Frontal cortex (tissue), 4 donors: Measurements from ENCODE around the gene ANKH. TPM values are rescaled to one million over a fixed set of nuclear protein-coding genes. Genes with fewer than 3 reads are reported as not detected.

Experiments used
- DNase-seq, 2 donors: peaks; one replicate each; pipeline ENCODE4 v3.0.0; 2012; ENCODE audit warnings: low spot score in 2 of 2
- FAIRE-seq: peaks from 2 replicates; lab custom pipeline; 2012; peaks lifted over from hg19 to GRCh38; lab: Jason Lieb, UNC
- total RNA-seq: library from RNA; depleted of rRNA; stranded (reverse); fragments of >200 nt; gene quantifications from one replicate; pipeline ENCODE4 v1.2.3, GENCODE V29; 2014
- donor health status: control.
- donor health status: control.
- donor health status: control.

The ANKH gene
- total RNA-seq, 1 donor from 2014 or later, result 62.8 TPM

DNA sequence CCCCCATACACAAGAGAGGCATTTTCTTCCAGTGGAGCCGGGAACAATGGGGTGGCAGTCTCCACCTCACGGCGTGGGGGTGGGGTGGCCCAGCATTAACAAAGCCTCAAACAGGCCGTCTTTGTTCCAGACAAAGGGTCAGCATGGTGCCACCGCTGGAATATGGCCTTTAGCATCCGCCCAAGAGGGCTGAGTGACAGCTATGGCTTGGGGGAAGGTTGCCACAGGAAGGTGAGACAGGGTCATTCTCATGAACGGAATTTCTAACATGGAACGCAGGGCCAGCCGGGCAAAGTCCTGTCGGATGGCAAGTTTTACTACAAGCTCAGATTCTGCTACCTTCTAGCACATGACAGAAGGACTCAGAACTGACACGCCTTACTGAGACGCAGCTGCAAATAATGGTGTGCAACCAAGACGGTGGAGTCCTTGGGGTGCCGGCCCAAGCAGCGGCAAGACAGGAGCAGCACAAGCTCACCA is 143.1 kb downstream of the ANKH start:
- FAIRE-seq (no peak), DNase-seq (peak; percentile 44 to 45)

DNA sequence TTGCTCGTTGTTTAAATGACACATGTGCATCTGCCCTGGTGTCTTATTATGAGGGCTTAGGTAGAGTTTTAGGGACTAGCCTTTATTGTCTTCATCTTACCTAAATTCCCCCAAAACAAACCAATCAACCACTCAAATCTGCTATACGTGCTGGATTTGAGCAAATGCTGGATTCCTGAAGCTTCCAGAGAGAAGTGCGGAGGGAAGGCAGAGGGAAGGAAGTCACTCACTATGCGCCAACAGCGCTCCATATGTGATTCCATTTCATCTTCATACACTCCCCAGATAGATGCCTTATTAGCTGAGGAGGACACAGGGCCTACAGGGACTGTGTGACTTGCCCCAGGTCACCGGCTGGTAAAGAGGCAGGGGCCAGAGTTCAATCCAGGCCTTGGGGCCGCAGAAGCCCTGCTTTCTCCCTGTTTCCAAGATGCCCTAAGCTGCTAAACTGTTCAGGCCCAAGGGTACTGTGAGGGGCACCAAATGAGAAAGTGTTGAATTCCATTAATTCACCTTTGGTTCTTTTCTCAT is 143.6 kb downstream of the ANKH start:
- FAIRE-seq, result no peak
- DNase-seq, result no peak

DNA sequence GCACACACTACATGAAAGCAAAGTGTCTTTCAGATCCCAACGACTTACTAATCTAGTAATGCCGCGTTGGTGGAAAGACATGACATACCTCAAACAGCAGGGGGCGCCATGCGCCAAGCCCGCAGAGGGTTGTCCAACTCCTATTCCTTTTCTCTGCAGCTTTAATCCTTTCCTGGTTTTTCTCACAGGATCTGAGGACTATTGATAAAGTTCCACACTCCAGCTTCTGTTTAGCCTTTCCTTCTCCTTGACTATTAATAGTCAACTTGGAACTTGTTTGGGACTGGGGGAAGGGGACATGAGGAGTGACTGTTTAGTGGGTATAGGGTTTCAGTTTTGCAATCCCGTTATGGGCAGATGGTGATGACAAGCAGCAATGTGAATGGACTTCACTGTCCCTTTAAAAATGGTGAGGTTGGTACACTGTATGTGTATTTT is 144.1 kb downstream of the ANKH start:
- DNase-seq, result peak; percentile 47 to 76
- peak; percentile 47 for FAIRE-seq

DNA sequence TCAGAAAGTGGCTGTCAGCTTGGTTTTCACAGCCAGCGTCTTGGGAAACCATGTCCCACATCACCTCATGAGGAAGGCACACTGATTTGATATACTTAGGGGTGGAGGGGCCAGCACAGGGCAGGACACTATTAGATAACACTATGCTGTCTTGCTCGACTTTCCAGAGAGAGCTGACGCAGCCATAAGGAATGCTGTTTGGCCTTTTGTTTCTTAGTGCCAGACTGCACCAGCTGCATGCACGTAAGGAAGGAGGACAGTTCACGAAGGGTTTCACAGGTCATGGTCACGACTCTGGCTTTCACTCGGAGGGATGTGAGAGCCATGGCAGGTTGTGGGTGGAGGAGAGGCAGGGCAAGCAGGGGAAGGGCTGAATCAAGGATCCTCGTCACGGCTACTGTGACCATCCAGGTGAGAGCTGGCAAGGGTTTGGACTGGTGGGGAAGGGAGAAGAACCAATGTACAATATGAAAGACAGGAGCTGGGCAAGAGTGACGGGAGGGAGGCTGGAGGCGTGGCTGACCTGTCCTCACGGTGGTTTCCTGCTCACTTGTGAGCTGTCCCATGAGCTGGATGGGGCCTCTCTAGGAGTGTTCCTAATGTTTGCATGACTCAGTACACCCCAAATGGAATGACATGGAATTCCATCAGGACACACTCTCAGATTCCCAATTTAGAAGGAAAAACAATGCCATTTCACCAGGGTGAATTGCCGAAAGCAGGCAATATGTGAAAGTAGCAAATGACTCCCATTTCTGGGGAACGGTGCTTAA is 145.3 kb downstream of the ANKH start:
- FAIRE-seq (no peak), DNase-seq (no peak)

DNA sequence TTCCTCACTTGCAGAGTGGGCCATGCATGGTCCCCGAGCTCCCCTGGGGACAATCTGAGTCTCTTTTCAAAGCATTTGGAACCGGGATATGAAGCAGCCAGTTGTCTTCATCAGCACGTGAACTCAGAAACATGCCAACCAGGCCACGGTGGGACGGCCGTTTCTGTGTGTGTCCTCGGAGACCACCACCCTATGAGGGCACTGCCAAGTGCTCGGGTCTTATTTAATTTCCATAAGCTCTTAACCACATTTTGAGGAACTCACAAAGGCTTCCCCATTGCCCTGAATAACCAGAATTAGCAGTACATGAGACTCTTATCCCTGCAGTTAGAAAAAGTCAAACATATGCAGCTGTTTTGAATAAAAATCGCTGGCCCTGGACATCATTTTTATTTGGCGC is 146.9 kb downstream of the ANKH start:
- no peak for FAIRE-seq
- no peak for DNase-seq

DNA sequence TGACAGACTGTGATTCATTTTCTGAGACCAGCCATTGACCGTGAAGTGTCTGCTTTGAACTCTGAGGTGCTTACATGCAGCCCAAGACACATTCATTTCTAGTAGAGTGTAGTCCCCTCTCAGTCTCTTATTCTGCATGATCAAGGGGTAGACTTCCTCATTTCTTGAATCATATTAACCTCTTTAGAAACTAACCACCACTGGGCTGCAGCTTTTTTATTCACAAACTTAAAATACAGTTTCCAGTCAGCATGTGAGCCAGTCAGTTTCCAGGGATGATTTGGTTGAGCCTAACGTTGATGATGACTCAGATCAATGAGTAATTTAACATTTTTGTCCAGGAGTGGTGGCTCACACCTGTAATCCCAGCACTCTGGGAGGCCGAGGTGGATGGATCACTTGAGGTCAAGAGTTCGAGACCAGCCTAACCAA is 147.9 kb downstream of the ANKH start:
- DNase-seq, result no peak
- no peak for FAIRE-seq

DNA sequence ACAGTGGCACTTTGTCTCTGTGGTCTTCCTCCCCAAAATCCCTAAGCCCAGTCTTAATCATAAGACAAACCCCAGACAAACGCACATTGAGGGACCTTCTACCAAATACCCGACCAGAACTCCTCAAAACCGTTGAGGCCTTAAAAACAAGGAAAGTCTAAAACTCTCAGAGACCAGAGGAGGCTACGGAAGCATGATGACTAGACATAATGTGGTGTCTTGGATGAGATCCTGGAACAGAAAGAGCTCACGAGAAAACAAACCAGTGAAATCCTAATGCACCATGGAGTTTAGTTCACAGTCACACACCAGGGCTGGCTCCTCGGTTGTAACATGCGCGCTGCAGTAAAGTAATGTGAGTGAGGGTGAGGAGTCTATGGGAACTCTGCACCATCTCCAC is 148.7 kb downstream of the ANKH start:
- no peak for FAIRE-seq

DNA sequence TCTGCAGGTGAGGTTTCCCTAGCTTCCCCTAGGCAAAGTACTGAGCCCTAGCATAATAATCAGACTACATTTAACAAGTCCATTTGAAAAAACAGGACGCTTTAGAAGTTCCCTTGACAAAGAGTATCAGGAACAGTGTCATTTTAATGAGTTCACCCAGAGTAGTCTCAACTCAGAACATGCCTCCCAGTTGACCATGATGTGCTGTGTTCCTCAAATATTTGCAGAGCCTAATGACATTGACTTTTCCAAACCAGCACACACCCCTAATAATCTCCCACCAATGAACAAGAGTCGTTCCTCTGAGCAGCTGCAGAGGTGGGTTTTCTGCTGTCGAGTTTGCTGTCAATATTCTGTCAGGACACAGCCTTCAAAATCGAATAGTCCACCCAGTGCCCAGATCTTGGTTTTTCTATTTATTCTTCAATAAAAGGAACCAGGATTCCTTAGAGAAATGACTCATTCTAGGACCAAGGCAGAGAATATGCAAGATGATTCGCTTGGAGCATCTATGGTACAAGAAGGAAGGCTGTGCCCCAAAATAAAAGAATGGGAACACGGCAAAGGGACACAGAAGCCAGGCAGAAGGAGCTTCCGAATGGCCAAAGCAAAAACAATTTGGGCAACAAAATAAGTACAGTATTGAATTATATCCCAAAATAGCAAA is 149.5 kb downstream of the ANKH start:
- no peak for FAIRE-seq
- no peak for DNase-seq

More for the DNA sequence above, 148.7 kb downstream of the ANKH start:
- DNase-seq, result no peak

DNA sequence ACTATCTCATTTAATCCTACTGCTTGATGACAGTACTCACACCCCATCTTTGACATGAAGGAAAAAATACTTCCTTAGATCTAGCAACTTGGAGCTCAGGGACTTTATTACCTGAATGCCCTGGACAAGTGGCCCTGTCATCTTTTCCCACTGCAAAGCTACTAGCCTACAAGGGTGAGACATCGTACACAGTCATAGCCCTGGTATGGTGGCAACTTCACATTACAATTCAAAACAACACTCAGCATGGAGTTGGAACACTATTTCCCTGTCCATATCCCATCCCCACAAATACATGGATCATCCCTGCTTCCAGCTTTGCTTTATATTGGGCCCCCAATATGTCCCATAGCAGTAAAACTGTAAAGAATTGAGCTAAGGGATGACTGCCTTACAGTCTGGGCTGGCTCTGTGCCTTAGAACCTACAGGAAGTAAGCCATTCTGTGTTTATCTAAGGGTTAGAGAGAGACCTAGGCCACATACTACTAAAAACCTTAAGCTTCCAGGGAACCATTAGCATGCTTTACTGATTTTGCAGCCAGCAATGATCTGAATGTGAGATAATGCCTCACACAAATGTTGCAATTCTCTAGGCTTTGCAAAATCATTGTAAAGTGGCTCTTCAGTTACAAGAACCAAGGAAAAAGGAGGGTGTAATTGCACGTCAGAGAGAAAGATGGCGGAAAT is 151.2 kb downstream of the ANKH start:
- FAIRE-seq, result no peak
- no peak for DNase-seq

DNA sequence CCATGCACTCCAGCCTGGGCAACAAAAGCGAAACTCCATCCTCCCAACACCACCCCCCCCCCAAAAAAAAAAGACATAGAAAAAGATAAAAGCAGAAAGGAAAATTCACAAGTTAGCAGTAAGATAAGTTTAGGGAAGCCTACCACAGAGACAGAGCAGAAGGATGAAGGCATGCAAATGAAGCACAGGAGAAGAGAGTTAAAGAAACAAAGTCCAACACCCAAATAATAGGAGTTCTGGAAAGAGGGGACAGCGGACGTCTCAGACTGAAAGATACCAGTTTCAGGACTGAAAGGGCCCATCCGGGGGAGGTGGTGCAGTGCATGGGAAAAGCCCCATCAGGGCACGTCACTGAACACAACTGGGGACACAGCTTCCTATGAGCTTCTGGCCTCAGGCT is 152.8 kb downstream of the ANKH start:
- FAIRE-seq (no peak), DNase-seq (no peak)

DNA sequence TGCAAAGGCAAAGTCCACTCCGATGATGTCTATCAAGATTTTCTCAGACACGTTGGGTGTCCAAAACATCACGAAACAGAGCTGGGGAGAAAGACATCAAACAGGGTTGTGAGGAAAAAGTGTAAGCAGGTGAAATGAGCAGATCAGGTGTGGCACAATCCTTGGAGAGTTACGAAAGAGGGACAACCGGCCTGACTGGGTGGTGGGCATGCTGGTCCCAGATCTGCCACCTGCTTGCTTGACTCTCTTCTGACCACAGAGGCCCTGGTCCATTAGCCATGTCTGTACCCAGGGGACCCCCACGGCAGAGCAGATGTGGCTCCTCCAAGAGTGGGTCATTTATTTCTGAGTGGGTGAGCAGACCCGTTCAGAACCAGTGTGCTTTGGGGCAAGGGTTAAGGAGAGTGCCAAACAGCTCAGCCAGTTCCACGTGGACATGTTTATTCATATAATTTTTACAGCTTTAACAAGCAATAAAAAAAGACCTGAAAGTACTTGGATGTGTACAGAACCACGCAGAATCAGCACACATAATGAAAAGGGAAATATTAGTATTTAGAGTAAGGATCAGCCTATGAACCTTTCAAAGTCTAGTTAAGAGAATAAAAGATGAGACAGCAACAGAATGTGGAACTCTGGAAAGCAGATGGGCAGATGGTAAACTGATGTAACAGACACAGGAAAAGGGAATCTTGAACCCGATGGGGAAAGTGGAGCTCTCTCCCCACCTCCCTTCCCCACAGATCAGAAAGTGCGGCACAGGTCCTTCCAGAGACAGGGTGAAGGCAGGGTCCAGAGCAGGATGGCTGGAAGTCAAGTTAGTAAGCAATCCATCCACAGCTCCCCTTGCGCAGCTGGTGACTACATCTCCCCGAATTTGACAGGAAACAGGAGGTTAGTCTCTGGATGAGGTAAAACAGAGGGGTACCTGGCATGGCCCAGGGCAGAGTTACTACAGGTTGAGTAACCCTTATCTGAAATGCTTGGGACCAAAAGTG is 154.5 kb downstream of the ANKH start:
- no peak for DNase-seq
- no peak for FAIRE-seq

DNA sequence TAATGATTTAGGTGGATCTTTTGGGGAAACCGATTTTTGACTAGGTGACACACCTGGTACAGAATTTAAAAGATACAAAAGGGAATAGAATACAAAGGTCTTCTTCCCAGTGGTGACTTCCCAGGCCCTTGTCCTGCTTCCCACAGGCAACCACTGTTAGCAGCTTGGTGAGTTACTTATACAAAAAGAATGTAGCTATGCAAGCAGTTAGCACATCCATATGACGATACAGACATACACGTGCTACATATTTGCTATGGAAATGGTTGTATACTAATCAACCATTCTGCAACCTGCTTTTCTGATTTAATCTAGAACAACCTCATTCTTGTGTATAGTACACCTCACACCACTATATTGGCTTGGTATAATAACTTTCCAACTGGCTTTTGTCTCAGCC is 156.1 kb downstream of the ANKH start:
- no peak for DNase-seq
- no peak for FAIRE-seq

DNA sequence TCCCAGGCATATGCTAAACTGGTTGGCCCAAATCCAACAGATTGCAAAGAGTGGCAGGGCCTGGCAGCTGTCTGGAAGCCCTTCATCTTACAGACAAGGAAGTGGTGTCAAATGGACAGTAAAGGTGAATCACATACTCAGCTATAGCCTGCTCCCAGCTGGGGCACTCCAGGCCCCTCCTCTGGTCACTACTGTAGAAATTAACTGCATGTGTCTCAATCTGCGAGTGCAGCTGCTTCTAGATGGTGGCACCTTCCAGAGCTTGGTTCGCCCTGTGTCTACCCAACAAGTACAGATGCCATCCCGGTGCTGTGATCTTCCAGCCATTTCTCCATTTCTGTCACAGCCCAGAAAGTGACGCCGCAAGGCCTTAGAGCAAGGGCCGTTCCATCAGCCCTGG is 156.9 kb downstream of the ANKH start:
- DNase-seq, result no peak
- no peak for FAIRE-seq

DNA sequence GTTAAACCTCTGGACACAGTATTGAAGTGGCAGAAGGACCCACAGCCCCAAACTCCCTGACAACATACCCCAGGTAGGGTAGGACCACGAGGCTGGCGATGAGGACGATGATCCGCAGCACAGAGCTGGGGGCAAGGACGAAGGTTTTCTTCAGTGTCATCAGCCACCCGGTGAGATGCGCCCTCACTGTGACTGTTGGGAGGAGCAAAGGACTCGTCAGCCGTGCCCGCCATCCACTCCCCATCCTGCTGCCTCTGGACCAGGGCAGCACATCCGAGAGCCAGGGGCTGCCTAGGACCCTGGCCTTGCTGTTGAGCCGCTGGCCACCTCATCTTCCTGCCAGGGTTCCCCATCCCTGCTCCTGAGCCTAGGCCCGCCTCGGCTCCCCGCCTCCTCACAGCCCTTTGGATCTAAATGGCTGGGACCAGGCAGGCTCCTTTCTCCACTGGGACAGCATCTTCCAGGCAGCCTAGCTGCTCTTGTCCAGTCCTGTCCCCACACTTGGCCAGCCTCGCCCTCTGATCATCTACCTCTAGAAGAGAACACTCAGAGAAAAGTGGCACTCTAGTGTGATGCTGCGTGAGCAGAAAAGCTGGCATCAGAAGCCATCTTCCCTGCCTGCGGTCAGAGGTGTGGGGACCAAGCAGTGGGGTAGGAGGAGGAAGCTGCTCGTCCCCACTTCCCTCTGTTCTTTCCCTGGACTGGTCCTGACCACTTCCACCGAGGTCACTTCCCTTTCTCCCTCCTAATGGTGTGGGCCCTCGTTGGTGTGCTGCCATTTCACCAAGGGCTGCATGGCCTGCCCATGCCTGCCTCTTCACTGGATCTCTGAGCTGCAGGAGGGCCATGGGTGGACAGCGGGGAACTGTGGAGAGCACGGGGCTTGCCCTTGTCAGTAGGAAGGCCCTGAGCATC is 157.8 kb downstream of the ANKH start:
- FAIRE-seq (no peak), DNase-seq (no peak)

DNA sequence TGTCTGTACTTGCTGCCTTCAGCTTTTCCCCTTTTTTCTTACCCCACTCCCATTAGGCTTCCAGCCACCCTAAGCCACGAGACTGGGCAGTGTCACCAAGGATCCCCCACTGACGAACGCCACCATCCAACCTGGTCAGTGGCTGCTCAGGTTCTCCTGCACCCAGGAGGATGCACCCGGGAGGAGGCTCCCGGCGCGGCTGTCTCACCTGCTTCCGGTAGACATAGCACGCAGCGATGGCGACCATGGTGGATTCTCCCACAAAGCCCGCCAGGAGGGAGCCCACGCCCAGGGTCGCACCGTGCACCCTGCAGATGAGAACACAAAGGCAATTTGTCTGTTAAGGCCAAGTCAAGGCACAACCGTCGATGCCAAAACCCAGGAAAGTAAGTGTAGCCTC is 158.9 kb downstream of the ANKH start:
- FAIRE-seq (no peak), DNase-seq (no peak)

DNA sequence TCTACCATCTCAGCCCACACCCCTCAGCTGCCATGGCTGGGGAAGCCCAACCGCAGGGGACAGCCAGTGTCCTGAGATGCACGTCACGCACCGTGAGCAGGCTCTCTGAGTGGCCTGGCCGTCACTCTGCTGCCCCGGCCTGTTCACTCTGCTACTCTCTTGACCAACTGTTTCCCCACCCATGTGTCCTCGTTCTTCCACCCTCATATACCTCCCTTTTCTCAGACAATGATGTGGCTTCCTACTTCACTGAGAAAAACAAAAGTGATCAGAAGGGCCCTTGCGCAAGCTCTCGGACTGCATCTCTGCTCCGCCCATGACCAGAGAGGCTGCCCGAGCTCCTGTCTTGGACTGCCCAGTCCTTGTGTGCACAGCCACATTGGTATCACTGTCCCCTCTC is 159.4 kb downstream of the ANKH start:
- DNase-seq (no peak), FAIRE-seq (no peak)

DNA sequence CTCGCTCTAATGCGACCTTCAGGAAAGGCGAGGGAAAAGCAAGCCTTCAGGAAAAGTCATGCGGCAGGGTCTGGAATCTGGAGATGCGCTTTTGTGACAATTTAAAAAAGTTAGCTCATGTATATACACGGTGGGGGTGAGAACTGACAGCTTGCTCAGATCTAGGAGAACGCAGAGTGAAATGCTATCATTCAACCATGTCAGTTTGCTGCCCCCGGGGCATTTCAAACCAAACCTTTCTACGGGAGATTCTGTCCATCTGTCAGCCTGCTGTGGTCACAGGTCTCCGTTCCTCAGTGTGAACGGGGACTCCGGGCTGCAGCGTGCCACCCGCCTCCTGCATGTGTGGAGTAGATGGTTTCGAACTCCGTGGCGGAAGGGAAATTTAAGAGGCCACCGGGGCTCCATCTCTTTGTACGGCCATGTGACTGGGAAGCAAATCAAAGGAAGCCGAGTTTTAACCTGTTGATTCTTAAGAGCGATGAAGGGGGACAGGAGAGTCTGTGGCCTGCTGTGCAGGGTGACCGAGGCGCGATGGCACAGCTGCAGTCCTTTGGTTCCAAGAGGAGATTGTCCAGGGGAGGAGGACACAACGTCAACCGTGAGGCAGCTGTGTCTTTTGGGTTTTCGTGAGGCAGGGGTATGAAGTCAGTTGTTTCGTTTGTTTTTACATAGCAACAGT is 161.1 kb downstream of the ANKH start:
- FAIRE-seq, result no peak
- DNase-seq, result no peak

DNA sequence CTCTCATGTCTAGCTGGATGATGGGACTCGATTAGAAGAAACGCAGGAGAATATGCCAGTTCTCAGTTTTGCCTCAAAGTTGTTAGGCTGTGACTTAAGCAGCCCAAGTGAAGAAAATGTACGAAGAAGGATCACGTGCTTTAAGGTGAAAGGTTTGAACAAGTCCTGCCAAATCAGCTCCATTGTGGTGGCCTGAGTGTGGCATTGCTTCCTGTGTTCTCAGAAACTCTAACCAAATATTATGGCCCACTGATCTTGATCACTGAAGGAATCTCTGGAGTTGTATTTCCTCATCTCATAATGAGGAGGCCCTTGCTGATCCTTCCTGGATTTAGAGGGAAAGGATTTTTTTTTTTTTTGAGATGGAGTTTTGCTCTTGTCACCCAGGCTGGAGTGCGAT is 163.0 kb downstream of the ANKH start:
- FAIRE-seq (no peak), DNase-seq (no peak)
